SK-N-SH (cell line): ENCODE results near the gene DIP2A.

Source experiments
- EP300 ChIP-seq, 2 experiments: IDR thresholded peaks; 2 replicates each; pipeline versions ENCODE4 v1.4.0 to v1.6.1; 2012; ENCODE audit warnings: borderline replicate concordance in 1 of 2, low read depth in 1 of 2, low read length in 1 of 2
- MAX ChIP-seq: IDR thresholded peaks from 2 replicates; pipeline ENCODE4 v1.4.0; 2012; ENCODE audit warnings: low read depth
- POLR2AphosphoS5 ChIP-seq: IDR thresholded peaks from 2 replicates; pipeline ENCODE4 v1.6.1; 2012; ENCODE audit warnings: low read depth, low read length
- RAD21 ChIP-seq: IDR thresholded peaks from 2 replicates; pipeline ENCODE4 v1.6.1; 2012; ENCODE audit warnings: mild to moderate bottlenecking, low read length
- REST ChIP-seq: IDR thresholded peaks from 2 replicates; pipeline ENCODE4 v1.6.1; 2012; ENCODE audit warnings: mild to moderate bottlenecking, low read depth, low read length, moderate library complexity
- SIN3A ChIP-seq: IDR thresholded peaks from 2 replicates; pipeline ENCODE4 v1.6.1; 2012; ENCODE audit warnings: low read depth, mild to moderate bottlenecking, low read length, moderate library complexity, borderline replicate concordance
- TEAD4 ChIP-seq: IDR thresholded peaks from 2 replicates; pipeline ENCODE4 v1.4.0; 2012; ENCODE audit warnings: mild to moderate bottlenecking, borderline replicate concordance; ENCODE audit not compliant: insufficient read depth
- TF ChIP-seq, protein P1 (sequence below): fragments of 200-600 bp; sonication (generic); IDR thresholded peaks from 2 replicates; pipeline ENCODE4 v1.6.1; 2017; ENCODE audit warnings: antibody characterized with exemption, mild to moderate bottlenecking, moderate library complexity

GRCh38 chr21:46456750-46457149 lies 1.9 kb upstream of the DIP2A start:
- TF ChIP-seq, protein P1, sequence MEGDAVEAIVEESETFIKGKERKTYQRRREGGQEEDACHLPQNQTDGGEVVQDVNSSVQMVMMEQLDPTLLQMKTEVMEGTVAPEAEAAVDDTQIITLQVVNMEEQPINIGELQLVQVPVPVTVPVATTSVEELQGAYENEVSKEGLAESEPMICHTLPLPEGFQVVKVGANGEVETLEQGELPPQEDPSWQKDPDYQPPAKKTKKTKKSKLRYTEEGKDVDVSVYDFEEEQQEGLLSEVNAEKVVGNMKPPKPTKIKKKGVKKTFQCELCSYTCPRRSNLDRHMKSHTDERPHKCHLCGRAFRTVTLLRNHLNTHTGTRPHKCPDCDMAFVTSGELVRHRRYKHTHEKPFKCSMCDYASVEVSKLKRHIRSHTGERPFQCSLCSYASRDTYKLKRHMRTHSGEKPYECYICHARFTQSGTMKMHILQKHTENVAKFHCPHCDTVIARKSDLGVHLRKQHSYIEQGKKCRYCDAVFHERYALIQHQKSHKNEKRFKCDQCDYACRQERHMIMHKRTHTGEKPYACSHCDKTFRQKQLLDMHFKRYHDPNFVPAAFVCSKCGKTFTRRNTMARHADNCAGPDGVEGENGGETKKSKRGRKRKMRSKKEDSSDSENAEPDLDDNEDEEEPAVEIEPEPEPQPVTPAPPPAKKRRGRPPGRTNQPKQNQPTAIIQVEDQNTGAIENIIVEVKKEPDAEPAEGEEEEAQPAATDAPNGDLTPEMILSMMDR = no peak
- TF ChIP-seq SIN3A (no peak), REST (no peak), MAX (no peak), POLR2AphosphoS5 (no peak), EP300 (IDR thresholded peaks at IDR 0.05; ENCODE audit: borderline replicate concordance in 1 of 2, low read depth in 1 of 2, low read length in 1 of 2) (no peak), RAD21 (no peak), TEAD4 (no peak)
